ENCODE data around the gene SLC5A5. TPM values are rescaled to one million over a fixed set of nuclear protein-coding genes. Genes with fewer than 3 reads are reported as not detected.
A peak's percentile ranks its signal among the peaks of the same experiment; 100 is the strongest.

SLC5A5 gene
- total RNA-seq, 3 donors from 2014 or later, result not detected

- Histone ChIP-seq H3K4me3 (no peak overlapping the region), H3K4me1 (no peaks in the 10 kb centered on the region), H3K27me3 (no peaks in the 10 kb centered on the region), H3K36me3 (no peaks in the 10 kb centered on the region), H3K27ac (no peak overlapping the region), H3K9me3 (no peaks in the 10 kb centered on the region)
- no peak for DNase-seq (ENCODE audit: low spot score in 2 of 2)
- intact Hi-C loops (cut with DNase I; ENCODE audit: low total_unique reads), result no loop called here
- TF ChIP-seq POLR2A (IDR thresholded peaks at IDR 0.05) (no peak), CTCF (IDR thresholded peaks at IDR 0.05) (no peak), POLR2AphosphoS5 (IDR thresholded peaks at IDR 0.05) (no peak)
Measured at GRCh38 chr19:17835182-17836006, 36.4 kb upstream of the SLC5A5 start.

GRCh38 chr19:17836530-17836929 is 35.2 kb upstream of the SLC5A5 start:
- no peaks in the 10 kb centered on the region for H3K4me1 ChIP-seq
- intact Hi-C loops (cut with DNase I; ENCODE audit: low total_unique reads), result no loop called here
- no peak overlapping the region for H3K27ac ChIP-seq
- no peaks in the 10 kb centered on the region for H3K9me3 ChIP-seq
- TF ChIP-seq POLR2AphosphoS5 (IDR thresholded peaks at IDR 0.05) (no peak), POLR2A (IDR thresholded peaks at IDR 0.05) (no peak), CTCF (IDR thresholded peaks at IDR 0.05) (no peak)
- H3K4me3 ChIP-seq, result no peak overlapping the region
- DNase-seq (ENCODE audit: low spot score in 2 of 2), result no peak
- no peaks in the 10 kb centered on the region for H3K27me3 ChIP-seq
- H3K36me3 ChIP-seq, result no peaks in the 10 kb centered on the region

- H3K27me3 ChIP-seq, result no peaks in the 10 kb centered on the region
- intact Hi-C loops (cut with DNase I; ENCODE audit: low total_unique reads), result no loop called here
- no peaks in the 10 kb centered on the region for H3K4me1 ChIP-seq
- no peak for TF ChIP-seq CTCF (IDR thresholded peaks at IDR 0.05)
- TF ChIP-seq POLR2AphosphoS5 (IDR thresholded peaks at IDR 0.05), result no peak
- no peak for TF ChIP-seq POLR2A (IDR thresholded peaks at IDR 0.05)
- DNase-seq (ENCODE audit: low spot score in 2 of 2), result no peak
- H3K4me3 ChIP-seq, result no peak overlapping the region
- no peaks in the 10 kb centered on the region for H3K9me3 ChIP-seq
- no peak overlapping the region for H3K27ac ChIP-seq
- H3K36me3 ChIP-seq, result no peaks in the 10 kb centered on the region
Measured at GRCh38 chr19:17837972-17838371, 33.8 kb upstream of the SLC5A5 start.

GRCh38 chr19:17840019-17840418 is 31.7 kb upstream of the SLC5A5 start:
- Histone ChIP-seq H3K4me1 (no peaks in the 10 kb centered on the region), H3K4me3 (no peak overlapping the region), H3K27me3 (no peaks in the 10 kb centered on the region), H3K9me3 (no peaks in the 10 kb centered on the region), H3K27ac (no peak overlapping the region), H3K36me3 (no peaks in the 10 kb centered on the region)
- no peak for DNase-seq (ENCODE audit: low spot score in 2 of 2)
- intact Hi-C loops (cut with DNase I; ENCODE audit: low total_unique reads), result no loop called here
- TF ChIP-seq POLR2A (IDR thresholded peaks at IDR 0.05) (no peak), CTCF (IDR thresholded peaks at IDR 0.05) (no peak)

GRCh38 chr19:17841371-17841809 is 30.4 kb upstream of the SLC5A5 start:
- no peak for TF ChIP-seq CTCF (IDR thresholded peaks at IDR 0.05)
- TF ChIP-seq POLR2A (IDR thresholded peaks at IDR 0.05), result no peak
- TF ChIP-seq POLR2AphosphoS5 (IDR thresholded peaks at IDR 0.05), result no peak
- intact Hi-C loops (cut with DNase I; ENCODE audit: low total_unique reads), result no loop called here
- Histone ChIP-seq H3K36me3 (no peaks in the 10 kb centered on the region), H3K4me1 (no peaks in the 10 kb centered on the region), H3K9me3 (no peaks in the 10 kb centered on the region), H3K27me3 (no peaks in the 10 kb centered on the region), H3K4me3 (peak overlapping the region; percentile 2 to 59 (median 46)), H3K27ac (peak overlapping the region in 1 of 2 donors; percentile 67)
- DNase-seq (ENCODE audit: low spot score in 2 of 2), result no peak
